Astrocyte (in vitro differentiated cells and primary cell): ENCODE measurements around the gene CRNKL1. TPM values are rescaled to one million over a fixed set of nuclear protein-coding genes. Genes with fewer than 3 reads are reported as not detected.

Experiments
- DNase-seq: peaks from one replicate; pipeline ENCODE4 v3.0.0-alpha.2; 2010; ENCODE audit warnings: low read depth
- FAIRE-seq: peaks from 2 replicates; lab custom pipeline; 2011; peaks lifted over from hg19 to GRCh38; lab: Jason Lieb, UNC
- H2AFZ ChIP-seq: 2 replicates; pipeline ENCODE4 v1.6.0; 2012; ENCODE audit warnings: low read depth, low read length, inconsistent platforms
- H3K27ac ChIP-seq: 2 replicates; pipeline ENCODE4 v1.5.1; 2011; ENCODE audit warnings: low read depth, low read length, inconsistent platforms
- H3K27me3 ChIP-seq: 2 replicates; pipeline ENCODE4 v1.6.0; 2011; ENCODE audit warnings: low read length, inconsistent platforms; ENCODE audit not compliant: insufficient read depth
- H3K36me3 ChIP-seq: 2 replicates; pipeline ENCODE4 v1.5.1; 2011; ENCODE audit warnings: low read length, inconsistent platforms; ENCODE audit not compliant: insufficient read depth
- H3K4me1 ChIP-seq: 2 replicates; pipeline ENCODE4 v1.5.1; 2011; ENCODE audit warnings: low read length, inconsistent platforms; ENCODE audit not compliant: insufficient read depth
- H3K4me2 ChIP-seq: 2 replicates; pipeline ENCODE4 v1.6.0; 2012; ENCODE audit warnings: low read length, inconsistent platforms
- H3K4me3 ChIP-seq: 2 replicates; pipeline ENCODE4 v1.5.1; 2011; ENCODE audit warnings: low read depth, mild to moderate bottlenecking, low read length, inconsistent platforms; ENCODE audit not compliant: insufficient read depth
- H3K79me2 ChIP-seq: 2 replicates; pipeline ENCODE4 v1.6.0; 2012; ENCODE audit warnings: mild to moderate bottlenecking, low read length, inconsistent platforms; ENCODE audit not compliant: insufficient read depth
- H3K9ac ChIP-seq: 2 replicates; pipeline ENCODE4 v1.6.0; 2012; ENCODE audit warnings: mild to moderate bottlenecking, low read length, inconsistent platforms
- H3K9me3 ChIP-seq: 2 replicates; pipeline ENCODE4 v1.5.1; 2012; ENCODE audit warnings: low read depth, mild to moderate bottlenecking, low read length, inconsistent platforms; ENCODE audit not compliant: insufficient read depth
- H4K20me1 ChIP-seq: 2 replicates; pipeline ENCODE4 v1.6.0; 2012; ENCODE audit warnings: low read length, inconsistent platforms; ENCODE audit not compliant: insufficient read depth
- H3K27ac Mint-ChIP-seq: one replicate; pipeline ENCODE4 v1.8.0; 2021; ENCODE audit warnings: mild to moderate bottlenecking, mixed read lengths; ENCODE audit not compliant: unreplicated experiment
- H3K27me3 Mint-ChIP-seq: one replicate; pipeline ENCODE4 v1.8.0; 2021; ENCODE audit warnings: low read depth, mixed read lengths; ENCODE audit not compliant: unreplicated experiment
- H3K36me3 Mint-ChIP-seq: one replicate; pipeline ENCODE4 v1.8.0; 2021; ENCODE audit warnings: low read depth, mixed read lengths; ENCODE audit not compliant: unreplicated experiment
- H3K4me1 Mint-ChIP-seq: one replicate; pipeline ENCODE4 v1.8.0; 2021; ENCODE audit warnings: low read depth, mixed read lengths; ENCODE audit not compliant: unreplicated experiment
- H3K4me3 Mint-ChIP-seq: one replicate; pipeline ENCODE4 v1.8.0; 2021; ENCODE audit warnings: mild to moderate bottlenecking, moderate library complexity, mixed read lengths; ENCODE audit not compliant: unreplicated experiment
- H3K9me3 Mint-ChIP-seq: one replicate; pipeline ENCODE4 v1.8.0; 2021; ENCODE audit warnings: mild to moderate bottlenecking, mixed read lengths; ENCODE audit not compliant: unreplicated experiment
- EZH2 ChIP-seq: IDR thresholded peaks from 2 replicates; pipeline ENCODE4 v1.6.1; 2012; ENCODE audit warnings: mild to moderate bottlenecking, low read length, inconsistent platforms; ENCODE audit not compliant: insufficient read depth
- total RNA-seq: library from RNA; stranded (reverse); gene quantifications from 2 replicates; pipeline ENCODE4 v1.2.1, GENCODE V29; 2021
- TF ChIP-seq, protein P1 (sequence below): IDR thresholded peaks from 2 replicates; pipeline ENCODE4 v1.5.1; 2011; ENCODE audit warnings: low read depth, mild to moderate bottlenecking, inconsistent platforms, low read length, moderate library complexity; ENCODE audit not compliant: insufficient read depth

CRNKL1 gene
- total RNA-seq, 1 donor from 2014 or later: 20.2 TPM

DNA sequence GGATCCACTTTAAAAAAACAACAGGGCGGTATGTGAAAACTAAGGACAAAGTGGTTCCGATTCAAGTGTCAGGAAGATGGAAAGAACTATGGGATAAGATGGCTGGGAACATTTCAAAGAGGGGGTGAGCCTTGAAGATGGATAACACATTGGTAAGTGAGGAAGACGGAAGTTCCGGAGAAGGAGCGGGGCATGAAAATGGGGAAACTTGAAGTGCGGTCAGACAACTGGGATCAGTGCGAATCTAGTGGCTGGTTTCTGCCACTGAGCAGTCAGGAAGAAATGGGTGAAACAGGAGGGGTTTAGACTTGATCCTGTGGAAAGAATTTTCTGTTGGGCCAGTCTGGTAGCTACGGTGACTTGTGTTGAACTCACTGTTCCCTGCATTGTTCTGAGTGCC lies 33.9 kb downstream of the CRNKL1 start:
- Histone ChIP-seq H3K4me3 (peak overlapping the region; percentile 89), H3K4me1 (peaks cover 7% of the 10 kb centered on the region), H3K9ac (peak overlapping the region; percentile 93), H2AFZ (no peak overlapping the region), H3K27me3 (no peaks in the 10 kb centered on the region), H3K4me2 (peak overlapping the region; percentile 99), H3K36me3 (peaks cover 6% of the 10 kb centered on the region), H3K79me2 (peaks cover 64% of the 10 kb centered on the region), H3K9me3 (no peaks in the 10 kb centered on the region), H3K27ac (no peak overlapping the region), H4K20me1 (peaks cover 54% of the 10 kb centered on the region)
- Mint-ChIP-seq H3K27me3 (no peaks in the 10 kb centered on the region), H3K4me1 (peaks cover 25% of the 10 kb centered on the region), H3K27ac (peak overlapping the region; percentile 14), H3K4me3 (peak overlapping the region; percentile 85), H3K36me3 (peaks cover 8% of the 10 kb centered on the region), H3K9me3 (no peaks in the 10 kb centered on the region)
- TF ChIP-seq, protein P1, sequence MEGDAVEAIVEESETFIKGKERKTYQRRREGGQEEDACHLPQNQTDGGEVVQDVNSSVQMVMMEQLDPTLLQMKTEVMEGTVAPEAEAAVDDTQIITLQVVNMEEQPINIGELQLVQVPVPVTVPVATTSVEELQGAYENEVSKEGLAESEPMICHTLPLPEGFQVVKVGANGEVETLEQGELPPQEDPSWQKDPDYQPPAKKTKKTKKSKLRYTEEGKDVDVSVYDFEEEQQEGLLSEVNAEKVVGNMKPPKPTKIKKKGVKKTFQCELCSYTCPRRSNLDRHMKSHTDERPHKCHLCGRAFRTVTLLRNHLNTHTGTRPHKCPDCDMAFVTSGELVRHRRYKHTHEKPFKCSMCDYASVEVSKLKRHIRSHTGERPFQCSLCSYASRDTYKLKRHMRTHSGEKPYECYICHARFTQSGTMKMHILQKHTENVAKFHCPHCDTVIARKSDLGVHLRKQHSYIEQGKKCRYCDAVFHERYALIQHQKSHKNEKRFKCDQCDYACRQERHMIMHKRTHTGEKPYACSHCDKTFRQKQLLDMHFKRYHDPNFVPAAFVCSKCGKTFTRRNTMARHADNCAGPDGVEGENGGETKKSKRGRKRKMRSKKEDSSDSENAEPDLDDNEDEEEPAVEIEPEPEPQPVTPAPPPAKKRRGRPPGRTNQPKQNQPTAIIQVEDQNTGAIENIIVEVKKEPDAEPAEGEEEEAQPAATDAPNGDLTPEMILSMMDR: no peak
- TF ChIP-seq EZH2: no peak
- DNase-seq (no peak), FAIRE-seq (no peak)

DNA sequence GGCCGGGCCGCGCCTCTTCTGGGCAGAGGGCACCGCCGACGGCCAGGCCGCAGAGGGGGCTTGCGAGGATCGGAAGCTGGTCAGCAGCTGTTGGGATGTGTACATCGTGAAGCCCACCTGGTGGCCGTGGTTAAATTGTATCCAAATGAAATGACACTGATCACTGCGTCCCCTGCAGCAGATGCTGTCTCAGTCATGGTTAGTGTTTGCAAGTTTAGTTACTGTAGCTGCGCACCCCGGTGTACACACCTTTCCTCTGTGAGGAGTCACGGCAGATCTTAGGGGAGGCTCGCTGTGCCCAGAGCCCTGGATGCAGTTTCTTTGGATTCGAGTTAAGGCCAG lies 34.5 kb downstream of the CRNKL1 start:
- Histone ChIP-seq H3K36me3 (peaks cover 6% of the 10 kb centered on the region), H3K27me3 (no peaks in the 10 kb centered on the region), H4K20me1 (peaks cover 49% of the 10 kb centered on the region), H3K9ac (peak overlapping the region; percentile 93), H3K79me2 (peaks cover 59% of the 10 kb centered on the region), H3K27ac (peak overlapping the region; percentile 82), H3K4me1 (peaks cover 7% of the 10 kb centered on the region), H2AFZ (peak overlapping the region; percentile 81), H3K9me3 (no peaks in the 10 kb centered on the region), H3K4me3 (peak overlapping the region; percentile 89), H3K4me2 (peak overlapping the region; percentile 99)
- Mint-ChIP-seq H3K27me3 (no peaks in the 10 kb centered on the region), H3K9me3 (no peaks in the 10 kb centered on the region), H3K4me1 (peaks cover 25% of the 10 kb centered on the region), H3K36me3 (peaks cover 8% of the 10 kb centered on the region), H3K4me3 (peak overlapping the region; percentile 85), H3K27ac (peak overlapping the region; percentile 60)
- no peak for FAIRE-seq
- DNase-seq: no peak
- TF ChIP-seq, protein P1: no peak
- TF ChIP-seq EZH2: no peak

DNA sequence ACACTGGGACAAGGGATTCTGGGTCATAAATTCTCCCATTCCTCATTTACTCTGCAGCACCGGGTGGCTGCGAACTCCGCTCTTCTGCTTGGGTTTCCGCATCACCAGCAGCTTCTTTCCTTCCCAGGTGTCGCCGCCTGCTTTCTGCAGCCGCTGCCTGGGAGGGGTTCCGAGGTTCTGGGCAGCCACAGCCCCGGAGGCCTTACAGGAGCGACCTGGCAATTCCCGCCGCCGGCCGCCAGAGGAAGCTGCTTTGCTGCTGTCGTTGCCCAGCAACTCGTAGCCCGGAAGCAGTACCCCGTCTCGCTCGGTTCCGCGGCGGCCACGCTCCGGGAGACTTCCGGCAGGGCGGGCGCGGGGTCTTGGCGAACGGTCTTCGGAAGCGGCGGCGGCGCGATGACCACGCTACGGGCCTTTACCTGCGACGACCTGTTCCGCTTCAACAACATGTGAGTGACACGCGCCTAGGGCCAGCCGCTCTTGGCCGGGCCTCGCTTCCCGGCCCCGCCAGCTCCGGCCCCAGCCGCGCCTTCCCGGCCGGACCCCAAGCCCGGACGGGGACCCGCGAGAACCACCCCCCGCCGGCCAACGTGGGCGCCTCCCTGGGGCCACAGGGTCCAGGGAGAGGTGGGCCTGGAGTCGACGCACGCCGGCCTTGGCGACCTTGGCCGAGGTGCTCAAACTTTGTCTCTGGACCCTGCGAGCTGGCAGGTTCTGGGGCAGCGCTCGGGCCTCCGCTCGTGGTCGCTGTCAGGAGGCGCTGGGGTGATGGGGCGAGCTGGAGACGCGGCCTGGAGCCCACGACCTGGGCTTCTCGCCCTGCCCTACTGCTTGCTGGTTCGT lies 35.0 kb downstream of the CRNKL1 start, which contains the start of gene NAA20:
TSS of gene NAA20 (plus strand) at position 362 of the 843 bp plus-strand sequence. CDS start at position 397, 35 bp downstream.
- H3K9me3 Mint-ChIP-seq: no peaks in the 10 kb centered on the region
- peak; percentile 84 for DNase-seq
- peak within 1 kb of the TSS; percentile 90 for H3K27ac Mint-ChIP-seq

More for the DNA sequence above, 35.0 kb downstream of the CRNKL1 start, which contains the start of gene NAA20:
- Histone ChIP-seq H3K27ac (peak within 1 kb of the TSS; percentile 82), H4K20me1 (peaks cover 44% of the 10 kb centered on the region), H3K4me1 (peaks cover 7% of the 10 kb centered on the region), H3K36me3 (peaks cover 6% of the 10 kb centered on the region), H3K9me3 (no peaks in the 10 kb centered on the region), H3K4me2 (peak within 1 kb of the TSS; percentile 99), H3K4me3 (peak within 1 kb of the TSS; percentile 89), H3K27me3 (no peaks in the 10 kb centered on the region), H2AFZ (peak within 1 kb of the TSS; percentile 82), H3K9ac (peak within 1 kb of the TSS; percentile 93), H3K79me2 (peaks cover 53% of the 10 kb centered on the region)
- H3K4me1 Mint-ChIP-seq: peaks cover 25% of the 10 kb centered on the region
- H3K27me3 Mint-ChIP-seq: no peaks in the 10 kb centered on the region
- TF ChIP-seq, protein P1: peak; percentile 35
- TF ChIP-seq EZH2: no peak
- peak within 1 kb of the TSS; percentile 85 for H3K4me3 Mint-ChIP-seq
- FAIRE-seq: no peak
- peaks cover 8% of the 10 kb centered on the region for H3K36me3 Mint-ChIP-seq
